GM12878 (cell line): ENCODE measurements around the gene PMPCA. TPM values are rescaled to one million over a fixed set of nuclear protein-coding genes. Genes with fewer than 3 reads are reported as not detected.

Experiments used
- ATAC-seq: fragments of 200-7000 bp; cut with Tn5 transposase; 3 replicates; pipeline ENCODE4 v1.9.1; 2020; ENCODE audit warnings: mild to moderate bottlenecking, moderate library complexity
- BruUV-seq: library from RNA; stranded (reverse); fragments of 400-500 nt; replicated peaks from 2 replicates; lab custom pipeline; 2021; lab: Mats Ljungman, UMichigan
- CTCF ChIA-PET: fragments of 300-600 bp; sonication (Branson Sonifier 250); formaldehyde crosslinking; extraction: SDS; loops from one replicate; lab custom pipeline; 2021; ENCODE audit warnings: inconsistent platforms; lab: Yijun Ruan, JAX
- POLR2A ChIA-PET: fragments of 350-600 bp; formaldehyde crosslinking; extraction: SDS; loops from one replicate; lab custom pipeline; 2021; ENCODE audit warnings: inconsistent platforms; lab: Charles Lee
- RAD21 ChIA-PET: fragments of 300-600 bp; sonication (Branson Sonifier 250); formaldehyde crosslinking; loops from one replicate; lab custom pipeline; 2023; ENCODE audit warnings: antibody characterized with exemption; ENCODE audit not compliant: unreplicated experiment; lab: Charles Lee
- SMC1A ChIA-PET: fragments of 300-600 bp; sonication (Branson Sonifier 250); formaldehyde crosslinking; loops from one replicate; lab custom pipeline; 2023; ENCODE audit not compliant: unreplicated experiment, uncharacterized antibody; lab: Charles Lee
- DNase-seq: peaks from one replicate; pipeline ENCODE4 v3.0.0-alpha.2; 2011; ENCODE audit warnings: low read depth, low spot score
- FAIRE-seq: peaks from 3 replicates; lab custom pipeline; 2011; peaks lifted over from hg19 to GRCh38; lab: Jason Lieb, UNC
- H2AFZ ChIP-seq: 2 replicates; pipeline ENCODE4 v1.6.0; 2011; ENCODE audit warnings: low read depth, low read length, control low read depth; ENCODE audit not compliant: control insufficient read depth
- H3K27ac ChIP-seq: 2 replicates; pipeline ENCODE4 v1.5.1; 2011; ENCODE audit warnings: control low read depth; ENCODE audit not compliant: control insufficient read depth, insufficient read depth
- H3K27me3 ChIP-seq, 2 experiments: replicated peaks in 1 of 2; 2 replicates each; pipeline versions ENCODE4 v1.6.0 to v1.6.1; 2011; ENCODE audit warnings: low read length in 1 of 2; ENCODE audit not compliant: control insufficient read depth in 2 of 2, insufficient read depth in 2 of 2
- H3K36me3 ChIP-seq, 2 experiments: 2 replicates each; pipeline ENCODE4 v1.5.1; 2011; ENCODE audit warnings: low read length in 1 of 2; ENCODE audit not compliant: control insufficient read depth in 2 of 2, insufficient read depth in 2 of 2
- H3K4me1 ChIP-seq: 2 replicates; pipeline ENCODE4 v1.6.1; 2011; ENCODE audit warnings: mild to moderate bottlenecking, low read length, moderate library complexity, mixed read lengths; ENCODE audit not compliant: control insufficient read depth, insufficient read depth
- H3K4me2 ChIP-seq: 2 replicates; pipeline ENCODE4 v1.6.0; 2011; ENCODE audit warnings: control low read depth; ENCODE audit not compliant: control insufficient read depth, insufficient read depth
- H3K4me3 ChIP-seq: fragments of 200-600 bp; sonication (generic); 2 replicates; pipeline ENCODE4 v1.5.1; 2016
- H3K79me2 ChIP-seq: 2 replicates; pipeline ENCODE4 v1.6.0; 2011; ENCODE audit warnings: low read length; ENCODE audit not compliant: control insufficient read depth, insufficient read depth
- H3K9ac ChIP-seq: 2 replicates; pipeline ENCODE4 v1.8.0; 2011; ENCODE audit warnings: low read length, control low read depth, mixed read lengths; ENCODE audit not compliant: control insufficient read depth, insufficient read depth
- H3K9me3 ChIP-seq: replicated peaks from 3 replicates; pipeline ENCODE4 v1.5.1; 2011; ENCODE audit warnings: mild to moderate bottlenecking, low read length; ENCODE audit not compliant: control insufficient read depth, insufficient read depth
- H4K20me1 ChIP-seq: 2 replicates; pipeline ENCODE4 v1.6.0; 2011; ENCODE audit not compliant: control insufficient read depth, insufficient read depth
- CHD2 ChIP-seq: IDR thresholded peaks from 2 replicates; pipeline ENCODE4 v1.6.1; 2011; ENCODE audit warnings: low read depth, low read length, improper control_type of control experiment, borderline replicate concordance
- EGR1 ChIP-seq, 2 experiments: IDR thresholded peaks; 1 replicate in 1 of 2; 2 replicates in 1 of 2; pipeline ENCODE4 v1.6.1; 2011 to 2012; ENCODE audit warnings: low read depth in 2 of 2, low read length in 2 of 2, borderline replicate concordance in 1 of 2, mild to moderate bottlenecking in 1 of 2, moderate library complexity in 1 of 2
- HCFC1 ChIP-seq: fragments of 150-350 bp; IDR thresholded peaks from 2 replicates; pipeline ENCODE4 v1.6.1; 2014; ENCODE audit warnings: low read length
- HSF1 ChIP-seq: fragments of 150-350 bp; IDR thresholded peaks from 2 replicates; pipeline ENCODE4 v1.6.1; 2014; ENCODE audit warnings: mild to moderate bottlenecking, low read depth, low read length
- IKZF1 ChIP-seq: fragments of 450-650 bp; conservative IDR thresholded peaks from 2 replicates; pipeline ENCODE4 v1.6.1; 2017; ENCODE audit warnings: antibody characterized with exemption, mild to moderate bottlenecking
- KLF5 ChIP-seq: fragments of 450-650 bp; IDR thresholded peaks from 2 replicates; pipeline ENCODE4 v1.6.1; 2014; ENCODE audit warnings: mild to moderate bottlenecking; ENCODE audit not compliant: partially characterized antibody
- PRDM15 ChIP-seq: fragments of 450-650 bp; formaldehyde crosslinking; IDR thresholded peaks from 2 replicates; pipeline ENCODE4 v1.4.0; 2020; ENCODE audit warnings: mild to moderate bottlenecking, moderate library complexity
- RAD21 ChIP-seq: IDR thresholded peaks from 2 replicates; pipeline ENCODE4 v1.6.1; 2011; ENCODE audit warnings: mild to moderate bottlenecking, low read depth, low read length, moderate library complexity; ENCODE audit not compliant: insufficient read depth
- SREBF1 ChIP-seq: IDR thresholded peaks from 2 replicates; pipeline ENCODE4 v1.6.1; 2012; ENCODE audit warnings: mild to moderate bottlenecking, low read length
- TAF1 ChIP-seq: IDR thresholded peaks from 2 replicates; pipeline ENCODE4 v1.6.1; 2011; ENCODE audit warnings: mild to moderate bottlenecking, low read depth, low read length, borderline replicate concordance
- TARDBP ChIP-seq: IDR thresholded peaks from 2 replicates; pipeline ENCODE4 v1.6.1; 2016; ENCODE audit warnings: borderline replicate concordance
- ZBED1 ChIP-seq: IDR thresholded peaks from 2 replicates; pipeline ENCODE4 v1.6.1; 2016; ENCODE audit warnings: borderline replicate concordance
- ZZZ3 ChIP-seq: IDR thresholded peaks from 2 replicates; pipeline ENCODE4 v1.6.1; 2011; ENCODE audit warnings: low read depth; ENCODE audit not compliant: control insufficient read depth, insufficient read length
- WGBS: methylation state at CpG from one replicate; pipeline ENCODE4 v1.1.6; 2016; ENCODE audit warnings: low lambda C conversion rate; ENCODE audit not compliant: insufficient replicate concordance, insufficient coverage; ENCODE audit errors: missing lambda C conversion rate; 5-methylcytosine and 5-hydroxymethylcytosine counted together
- in situ Hi-C: fragments of 300-500 bp; cut with MboI; formaldehyde crosslinking; loops from 9 replicates; pipeline ENCODE4 v1.14.3; 2018; ENCODE audit warnings: mixed read lengths
- intact Hi-C: fragments of 100-400 bp; cut with micrococcal nuclease; formaldehyde crosslinking; loops from one replicate; pipeline ENCODE4 v1.14.2; 2022; ENCODE audit not compliant: unreplicated experiment
- polyA plus RNA-seq, 11 experiments: library from polyadenylated mRNA; depleted of rRNA in 4 of 11; unstranded in 6 of 11; stranded (reverse) in 5 of 11; fragments of >200 nt; fragmentation: Nextera tagmentation in 4 of 11; fragmentation: Illumina TruSeq in 1 of 11; extraction: Ambion mirVana in 4 of 11; extraction: Trizol in 1 of 11; gene quantifications; 1 replicate in 1 of 11; 2 replicates in 10 of 11; pipeline versions ENCODE4 v1.2.1 to v1.2.3, GENCODE V29; 2011 to 2016; ENCODE audit warnings: inconsistent platforms in 2 of 11, missing spikeins in 2 of 11, low read depth in 1 of 11
- total RNA-seq, 4 experiments: library from RNA; depleted of rRNA in 3 of 4; stranded (reverse); fragments of >200 nt in 3 of 4; fragmentation: Illumina TruSeq in 1 of 4; extraction: Trizol in 1 of 4; gene quantifications; 2 replicates each; pipeline versions ENCODE4 v1.2.1 to v1.2.3, GENCODE V29; 2013 to 2021
- TF ChIP-seq, protein P1 (sequence below): IDR thresholded peaks from 2 replicates; pipeline ENCODE4 v1.6.1; 2011; ENCODE audit warnings: borderline replicate concordance, low read depth, mild to moderate bottlenecking, moderate library complexity, mixed read lengths, low read length; ENCODE audit not compliant: insufficient read depth; ENCODE audit errors: extremely low read length
- TF ChIP-seq, protein P2 (sequence below): IDR thresholded peaks from 2 replicates; pipeline ENCODE4 v1.6.1; 2011; ENCODE audit warnings: low read depth, low read length, improper control_type of control experiment, borderline replicate concordance

The PMPCA gene
- total and polyA plus RNA-seq, 10 of the 15 experiments (the other 5 are each of a cell fraction or from before 2014, with no cell fraction given), result 8.1 to 137 (median 75.7) TPM

- no peak for FAIRE-seq
- intact Hi-C loops, result no loop called here
- ChIA-PET POLR2A (interaction anchor here (0.8 to 1.2 kb wide), 3 partner anchors 22 to 44 kb away, joined by 3 to 5 read pairs (median 3); partner anchors contain the start of genes ENTR1 and PMPCA), SMC1A (no interaction called here), CTCF (interaction anchor here (0.6 to 1.8 kb wide), 3 partner anchors 76 to 407 kb away, joined by 3 to 5 read pairs (median 4); partner anchors contain the start of gene DNLZ), RAD21 (interaction anchor here (1.1 kb wide), 1 partner anchor 36 kb away, joined by 3 read pairs; no protein-coding TSS in a partner anchor)
- peak; percentile 83 for ATAC-seq
- H3K27me3 ChIP-seq, result no peaks in the 10 kb centered on the region
- no peaks in the 10 kb centered on the region for H4K20me1 ChIP-seq
- H3K4me3 ChIP-seq, result peak within 1 kb of the TSS; percentile 97
- BruUV-seq, result no TSS peak
- peaks cover 6% of the 10 kb centered on the region; the same call in 1 of the 2 replicates for H3K4me1 ChIP-seq
- peak within 1 kb of the TSS; percentile 80 for H2AFZ ChIP-seq
- WGBS, result 27% methylated on average over 26 of the region's 90 CpGs
- in situ Hi-C loops, result no loop called here
- peaks cover 12 to 15% of the 10 kb centered on the region in 2 experiments for H3K36me3 ChIP-seq
- no peaks in the 10 kb centered on the region for H3K9me3 ChIP-seq
- H3K4me2 ChIP-seq, result peak within 1 kb of the TSS; percentile 64
- H3K79me2 ChIP-seq, result peaks cover 40% of the 10 kb centered on the region
- H3K27ac ChIP-seq, result peak within 1 kb of the TSS; percentile 53
- peak within 1 kb of the TSS; percentile 88 for H3K9ac ChIP-seq
- DNase-seq, result no peak
- TF ChIP-seq TAF1, result peak; percentile 25; the same call in 1 of the 2 replicates
- TF ChIP-seq RAD21, result no peak
- TF ChIP-seq EGR1 (IDR thresholded peaks at IDR 0.05; ENCODE audit: borderline replicate concordance in 1 of 2, low read depth in 2 of 2, low read length in 2 of 2), result peak in 1 of 2 experiments; percentile 76; a peak in 2 of 3 replicates
- TF ChIP-seq KLF5, result no peak
- no peak for TF ChIP-seq CHD2
- no peak for TF ChIP-seq ZZZ3
- TF ChIP-seq TARDBP, result no peak
- TF ChIP-seq, protein P1, sequence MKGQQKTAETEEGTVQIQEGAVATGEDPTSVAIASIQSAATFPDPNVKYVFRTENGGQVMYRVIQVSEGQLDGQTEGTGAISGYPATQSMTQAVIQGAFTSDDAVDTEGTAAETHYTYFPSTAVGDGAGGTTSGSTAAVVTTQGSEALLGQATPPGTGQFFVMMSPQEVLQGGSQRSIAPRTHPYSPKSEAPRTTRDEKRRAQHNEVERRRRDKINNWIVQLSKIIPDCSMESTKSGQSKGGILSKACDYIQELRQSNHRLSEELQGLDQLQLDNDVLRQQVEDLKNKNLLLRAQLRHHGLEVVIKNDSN, result no peak
- no peak for TF ChIP-seq HCFC1
- no peak for TF ChIP-seq PRDM15 (CRISPR knock-in tag)
- no peak for TF ChIP-seq ZBED1
- peak; percentile 86 for TF ChIP-seq IKZF1
- TF ChIP-seq, protein P2, sequence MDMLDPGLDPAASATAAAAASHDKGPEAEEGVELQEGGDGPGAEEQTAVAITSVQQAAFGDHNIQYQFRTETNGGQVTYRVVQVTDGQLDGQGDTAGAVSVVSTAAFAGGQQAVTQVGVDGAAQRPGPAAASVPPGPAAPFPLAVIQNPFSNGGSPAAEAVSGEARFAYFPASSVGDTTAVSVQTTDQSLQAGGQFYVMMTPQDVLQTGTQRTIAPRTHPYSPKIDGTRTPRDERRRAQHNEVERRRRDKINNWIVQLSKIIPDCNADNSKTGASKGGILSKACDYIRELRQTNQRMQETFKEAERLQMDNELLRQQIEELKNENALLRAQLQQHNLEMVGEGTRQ, result no peak
- TF ChIP-seq HSF1, result no peak
- no peak for TF ChIP-seq SREBF1
Measured at GRCh38 chr9:136439481-136440408, 29.3 kb downstream of the PMPCA start, which contains the start of gene INPP5E. Gene INPP5E, minus strand, starts transcription at chr9:136439845. Its CDS starts 426 bp downstream, at chr9:136439419.
